Measurements from ENCODE around the gene MICAL2.

Gene MICAL2

GRCh38 chr11:12224537-12224893 lies 114.1 kb downstream of the MICAL2 start:
- peaks cover 97% of the 10 kb centered on the region for H3K36me3 ChIP-seq (ENCODE audit: control insufficient read depth, insufficient read depth, low read length)
- no peak overlapping the region for H3K4me3 ChIP-seq (ENCODE audit: extremely low read depth, insufficient read depth, low read length, poor library complexity, severe bottlenecking)
- no peaks in the 10 kb centered on the region for H3K9me3 ChIP-seq (ENCODE audit: control insufficient read depth, low read length)
- 88 to 91% methylated on average over 12 of the region's 12 CpGs for WGBS, 2 experiments (ENCODE audit: insufficient coverage in 2 of 2)
- H3K27ac ChIP-seq (ENCODE audit: low read depth, low read length, severe bottlenecking), result no peak overlapping the region
- no peaks in the 10 kb centered on the region for H3K4me1 ChIP-seq (ENCODE audit: control insufficient read depth, insufficient read depth, low read length, poor library complexity, severe bottlenecking)

- Histone ChIP-seq H3K4me3 (ENCODE audit: extremely low read depth, insufficient read depth, low read length, poor library complexity, severe bottlenecking) (no peak overlapping the region), H3K27ac (ENCODE audit: low read depth, low read length, severe bottlenecking) (no peak overlapping the region), H3K36me3 (ENCODE audit: control insufficient read depth, insufficient read depth, low read length) (peaks cover 97% of the 10 kb centered on the region), H3K9me3 (ENCODE audit: control insufficient read depth, low read length) (no peaks in the 10 kb centered on the region), H3K4me1 (ENCODE audit: control insufficient read depth, insufficient read depth, low read length, poor library complexity, severe bottlenecking) (no peaks in the 10 kb centered on the region)
- 100% methylated on average over 1 to 4 of the region's 8 CpGs for WGBS, 2 experiments (ENCODE audit: insufficient coverage in 2 of 2)
Measured at GRCh38 chr11:12225046-12225739, 114.8 kb downstream of the MICAL2 start.

DNA sequence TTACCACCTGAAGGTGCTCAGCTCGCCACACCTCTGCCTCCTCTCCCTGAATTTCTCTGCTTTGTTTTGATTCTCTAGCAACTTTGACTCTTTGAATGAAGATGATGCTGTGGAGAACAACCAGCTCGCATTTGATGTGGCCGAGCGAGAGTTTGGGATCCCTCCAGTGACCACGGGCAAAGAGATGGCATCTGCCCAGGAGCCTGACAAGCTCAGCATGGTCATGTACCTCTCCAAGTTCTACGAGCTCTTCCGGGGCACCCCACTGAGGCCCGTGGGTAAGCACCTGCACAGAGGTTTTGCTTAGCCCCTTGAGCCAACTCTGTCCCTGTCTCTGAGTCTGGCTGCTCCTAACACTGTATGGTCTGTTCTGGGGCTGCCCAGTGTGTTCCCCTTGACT lies 115.7 kb downstream of the MICAL2 start:
- Histone ChIP-seq H3K9me3 (ENCODE audit: control insufficient read depth, low read length) (no peaks in the 10 kb centered on the region), H3K4me3 (ENCODE audit: extremely low read depth, insufficient read depth, low read length, poor library complexity, severe bottlenecking) (no peak overlapping the region), H3K36me3 (ENCODE audit: control insufficient read depth, insufficient read depth, low read length) (peaks cover 97% of the 10 kb centered on the region), H3K4me1 (ENCODE audit: control insufficient read depth, insufficient read depth, low read length, poor library complexity, severe bottlenecking) (no peaks in the 10 kb centered on the region), H3K27ac (ENCODE audit: low read depth, low read length, severe bottlenecking) (no peak overlapping the region)
- 94 to 96% methylated on average over 8 of the region's 8 CpGs for WGBS, 2 experiments (ENCODE audit: insufficient coverage in 2 of 2)

- Histone ChIP-seq H3K9me3 (ENCODE audit: control insufficient read depth, low read length) (no peaks in the 10 kb centered on the region), H3K4me1 (ENCODE audit: control insufficient read depth, insufficient read depth, low read length, poor library complexity, severe bottlenecking) (peaks cover 11% of the 10 kb centered on the region), H3K27ac (ENCODE audit: low read depth, low read length, severe bottlenecking) (no peak overlapping the region), H3K4me3 (ENCODE audit: extremely low read depth, insufficient read depth, low read length, poor library complexity, severe bottlenecking) (no peak overlapping the region), H3K36me3 (ENCODE audit: control insufficient read depth, insufficient read depth, low read length) (peaks cover 95% of the 10 kb centered on the region)
- WGBS, 2 experiments (ENCODE audit: insufficient coverage in 2 of 2), result 96 to 100% methylated on average over 2 to 5 of the region's 7 CpGs
Measured at GRCh38 chr11:12229450-12230229, 119.2 kb downstream of the MICAL2 start.

DNA sequence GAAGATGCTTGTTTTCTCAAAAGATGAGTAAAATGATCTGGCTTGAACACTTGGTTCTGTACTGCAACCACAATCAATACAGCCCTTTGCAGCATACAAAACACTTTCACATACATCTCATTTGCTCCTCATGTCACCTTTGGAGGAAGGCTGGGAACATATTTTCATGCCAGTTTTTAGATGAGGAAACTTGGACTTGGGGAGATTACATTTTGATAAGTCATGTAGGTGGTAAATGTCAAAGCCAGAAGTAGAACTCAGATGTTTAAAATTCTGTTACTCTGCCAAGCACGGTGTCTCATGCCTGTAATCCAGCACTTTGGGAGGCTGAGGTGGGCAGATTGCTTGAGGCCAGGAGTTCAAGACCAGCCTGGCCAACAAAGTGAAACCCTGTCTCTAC lies 121.8 kb downstream of the MICAL2 start:
- Histone ChIP-seq H3K9me3 (ENCODE audit: control insufficient read depth, low read length) (no peaks in the 10 kb centered on the region), H3K4me1 (ENCODE audit: control insufficient read depth, insufficient read depth, low read length, poor library complexity, severe bottlenecking) (peaks cover 11% of the 10 kb centered on the region), H3K27ac (ENCODE audit: low read depth, low read length, severe bottlenecking) (no peak overlapping the region), H3K4me3 (ENCODE audit: extremely low read depth, insufficient read depth, low read length, poor library complexity, severe bottlenecking) (no peak overlapping the region), H3K36me3 (ENCODE audit: control insufficient read depth, insufficient read depth, low read length) (peaks cover 85% of the 10 kb centered on the region)
- 71 to 100% methylated on average over 1 of the region's 1 CpG for WGBS, 2 experiments (ENCODE audit: insufficient coverage in 2 of 2)

DNA sequence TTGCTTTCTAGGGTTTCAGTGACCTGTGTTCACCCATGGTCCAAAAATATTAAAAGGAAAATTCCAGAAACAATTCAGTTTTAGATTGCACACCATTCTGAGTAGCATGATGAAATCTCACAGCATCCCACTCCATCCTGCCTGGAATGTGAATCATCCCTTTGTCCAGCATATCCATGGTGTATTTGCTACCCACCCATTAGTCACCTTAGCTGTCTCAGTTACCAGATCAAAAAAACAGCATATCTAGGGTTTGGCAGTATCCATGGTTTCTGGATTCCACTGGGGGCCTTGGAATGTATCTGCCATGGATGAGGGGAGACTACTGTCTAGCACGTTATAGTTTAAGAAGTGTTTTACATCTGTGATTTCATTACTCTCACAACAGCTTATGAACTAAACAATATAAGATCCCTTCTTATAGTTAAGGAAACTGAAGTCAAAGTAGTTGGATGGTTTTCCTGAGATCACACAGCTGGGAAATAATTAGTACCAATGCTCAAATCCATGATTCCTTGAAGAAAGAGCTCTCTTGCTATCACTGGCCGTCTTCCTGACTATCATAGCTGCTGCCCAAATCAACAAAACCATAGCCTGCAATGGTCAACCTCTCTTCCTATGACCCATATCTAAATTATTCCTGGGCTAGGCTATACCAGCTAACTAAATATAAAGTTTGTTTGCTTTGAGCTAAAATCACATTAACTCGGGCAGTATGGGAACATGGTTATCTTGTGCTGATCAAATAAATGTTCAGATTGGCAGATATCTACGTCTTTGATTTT lies 122.6 kb downstream of the MICAL2 start:
- Histone ChIP-seq H3K9me3 (ENCODE audit: control insufficient read depth, low read length) (no peaks in the 10 kb centered on the region), H3K36me3 (ENCODE audit: control insufficient read depth, insufficient read depth, low read length) (peaks cover 85% of the 10 kb centered on the region), H3K4me1 (ENCODE audit: control insufficient read depth, insufficient read depth, low read length, poor library complexity, severe bottlenecking) (peaks cover 11% of the 10 kb centered on the region), H3K4me3 (ENCODE audit: extremely low read depth, insufficient read depth, low read length, poor library complexity, severe bottlenecking) (no peak overlapping the region), H3K27ac (ENCODE audit: low read depth, low read length, severe bottlenecking) (peak overlapping the region; percentile 58)
- WGBS, 2 experiments (ENCODE audit: insufficient coverage in 2 of 2), result 89 to 100% methylated on average over 1 to 3 of the region's 4 CpGs

DNA sequence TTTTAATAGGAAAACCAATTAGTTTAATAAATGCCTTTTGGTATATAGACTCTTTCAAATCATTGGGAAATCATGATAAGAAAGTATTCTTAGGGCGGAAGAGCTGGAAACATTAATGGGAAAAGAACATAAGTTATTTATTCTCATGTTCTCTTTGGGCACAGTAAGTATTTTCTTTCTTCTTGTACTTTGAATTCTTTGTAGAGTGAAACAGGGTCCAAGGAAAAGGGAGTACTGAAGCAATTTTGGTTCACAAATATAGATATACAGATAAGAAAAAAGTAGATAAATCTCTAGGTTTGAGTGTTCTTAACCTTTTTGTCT lies 123.2 kb downstream of the MICAL2 start:
- WGBS, 2 experiments (ENCODE audit: insufficient coverage in 2 of 2), result 89% methylated on average over 1 of the region's 1 CpG; no CpG with 5 or more reads in 1 of the 2 experiments
- no peak overlapping the region for H3K27ac ChIP-seq (ENCODE audit: low read depth, low read length, severe bottlenecking)
- no peak overlapping the region for H3K4me3 ChIP-seq (ENCODE audit: extremely low read depth, insufficient read depth, low read length, poor library complexity, severe bottlenecking)
- no peaks in the 10 kb centered on the region for H3K9me3 ChIP-seq (ENCODE audit: control insufficient read depth, low read length)
- H3K36me3 ChIP-seq (ENCODE audit: control insufficient read depth, insufficient read depth, low read length), result peaks cover 85% of the 10 kb centered on the region
- peaks cover 11% of the 10 kb centered on the region for H3K4me1 ChIP-seq (ENCODE audit: control insufficient read depth, insufficient read depth, low read length, poor library complexity, severe bottlenecking)

DNA sequence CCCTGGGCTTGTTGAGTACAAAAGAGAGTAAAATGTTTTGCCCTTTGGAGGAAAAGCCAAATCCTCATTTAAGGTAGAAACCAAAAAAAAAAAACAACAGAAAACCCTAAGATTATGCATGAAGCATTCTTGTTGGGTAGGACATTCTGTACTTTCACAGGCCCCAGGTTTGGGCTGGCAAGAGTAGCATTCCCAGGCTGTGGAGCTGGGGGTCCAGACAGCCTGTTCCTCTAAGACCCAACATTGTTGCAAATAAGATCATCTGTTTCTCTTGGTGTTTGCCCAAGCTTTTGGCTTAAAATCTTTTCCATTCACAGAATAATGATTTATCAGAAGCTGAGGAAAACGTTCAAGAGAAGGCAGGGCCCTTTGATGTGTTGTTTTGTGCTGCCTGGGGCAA lies 123.8 kb downstream of the MICAL2 start:
- Histone ChIP-seq H3K4me1 (ENCODE audit: control insufficient read depth, insufficient read depth, low read length, poor library complexity, severe bottlenecking) (peaks cover 11% of the 10 kb centered on the region), H3K9me3 (ENCODE audit: control insufficient read depth, low read length) (no peaks in the 10 kb centered on the region), H3K4me3 (ENCODE audit: extremely low read depth, insufficient read depth, low read length, poor library complexity, severe bottlenecking) (no peak overlapping the region), H3K27ac (ENCODE audit: low read depth, low read length, severe bottlenecking) (no peak overlapping the region), H3K36me3 (ENCODE audit: control insufficient read depth, insufficient read depth, low read length) (peaks cover 85% of the 10 kb centered on the region)
- 73% methylated on average over 1 of the region's 1 CpG; no CpG with 5 or more reads in 1 of the 2 experiments for WGBS, 2 experiments (ENCODE audit: insufficient coverage in 2 of 2)

- no peak overlapping the region for H3K27ac ChIP-seq (ENCODE audit: low read depth, low read length, severe bottlenecking)
- peaks cover 11% of the 10 kb centered on the region for H3K4me1 ChIP-seq (ENCODE audit: control insufficient read depth, insufficient read depth, low read length, poor library complexity, severe bottlenecking)
- H3K9me3 ChIP-seq (ENCODE audit: control insufficient read depth, low read length), result no peaks in the 10 kb centered on the region
- peaks cover 85% of the 10 kb centered on the region for H3K36me3 ChIP-seq (ENCODE audit: control insufficient read depth, insufficient read depth, low read length)
- WGBS, 2 experiments (ENCODE audit: insufficient coverage in 2 of 2), result 94 to 96% methylated on average over 2 to 3 of the region's 6 CpGs
- no peak overlapping the region for H3K4me3 ChIP-seq (ENCODE audit: extremely low read depth, insufficient read depth, low read length, poor library complexity, severe bottlenecking)
Measured at GRCh38 chr11:12235080-12235479, 124.7 kb downstream of the MICAL2 start.

DNA sequence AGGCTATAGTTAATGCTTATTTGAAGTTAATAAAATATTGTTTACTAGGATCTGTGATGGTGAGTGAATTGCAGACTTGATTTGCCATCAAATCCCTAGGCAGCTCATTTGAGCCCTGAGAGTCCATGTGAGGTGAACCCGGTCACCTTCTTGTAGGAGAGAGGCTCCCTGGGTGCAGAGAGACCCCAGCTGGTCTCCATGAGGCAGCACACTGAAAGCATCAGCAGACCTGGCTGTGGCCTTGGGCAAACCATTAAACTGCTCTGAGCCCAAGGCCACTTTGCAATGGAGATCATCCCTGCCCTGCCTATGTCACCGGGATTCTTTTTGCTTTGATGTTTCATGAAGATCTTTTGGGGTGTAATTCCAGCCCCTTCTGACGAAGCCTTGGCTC lies 125.2 kb downstream of the MICAL2 start:
- no peak overlapping the region for H3K4me3 ChIP-seq (ENCODE audit: extremely low read depth, insufficient read depth, low read length, poor library complexity, severe bottlenecking)
- WGBS, 2 experiments (ENCODE audit: insufficient coverage in 2 of 2), result 78 to 90% methylated on average over 1 to 3 of the region's 3 CpGs
- H3K36me3 ChIP-seq (ENCODE audit: control insufficient read depth, insufficient read depth, low read length), result peaks cover 85% of the 10 kb centered on the region
- peak overlapping the region; percentile 32 for H3K27ac ChIP-seq (ENCODE audit: low read depth, low read length, severe bottlenecking)
- H3K4me1 ChIP-seq (ENCODE audit: control insufficient read depth, insufficient read depth, low read length, poor library complexity, severe bottlenecking), result peaks cover 11% of the 10 kb centered on the region
- H3K9me3 ChIP-seq (ENCODE audit: control insufficient read depth, low read length), result no peaks in the 10 kb centered on the region
